GM12878 (cell line): ENCODE measurements around the gene FKBP6. TPM values are rescaled to one million over a fixed set of nuclear protein-coding genes. Genes with fewer than 3 reads are reported as not detected.
A peak's percentile ranks its signal among the peaks of the same experiment; 100 is the strongest.
"Not testable (repeated sequence)": the region's sequence is repeated elsewhere in the genome, so short reads cannot be mapped to it uniquely, and the experiment has no call there.

Source experiments
- ATAC-seq: fragments of 200-7000 bp; cut with Tn5 transposase; 3 replicates; pipeline ENCODE4 v1.9.1; 2020; ENCODE audit warnings: mild to moderate bottlenecking, moderate library complexity
- BruUV-seq: library from RNA; stranded (reverse); fragments of 400-500 nt; replicated peaks from 2 replicates; lab custom pipeline; 2021; lab: Mats Ljungman, UMichigan
- CTCF ChIA-PET: fragments of 300-600 bp; sonication (Branson Sonifier 250); formaldehyde crosslinking; extraction: SDS; loops from one replicate; lab custom pipeline; 2021; ENCODE audit warnings: inconsistent platforms; lab: Yijun Ruan, JAX
- POLR2A ChIA-PET: fragments of 350-600 bp; formaldehyde crosslinking; extraction: SDS; loops from one replicate; lab custom pipeline; 2021; ENCODE audit warnings: inconsistent platforms; lab: Charles Lee
- RAD21 ChIA-PET: fragments of 300-600 bp; sonication (Branson Sonifier 250); formaldehyde crosslinking; loops from one replicate; lab custom pipeline; 2023; ENCODE audit warnings: antibody characterized with exemption; ENCODE audit not compliant: unreplicated experiment; lab: Charles Lee
- SMC1A ChIA-PET: fragments of 300-600 bp; sonication (Branson Sonifier 250); formaldehyde crosslinking; loops from one replicate; lab custom pipeline; 2023; ENCODE audit not compliant: unreplicated experiment, uncharacterized antibody; lab: Charles Lee
- DNase-seq: peaks from one replicate; pipeline ENCODE4 v3.0.0-alpha.2; 2011; ENCODE audit warnings: low read depth, low spot score
- FAIRE-seq: peaks from 3 replicates; lab custom pipeline; 2011; peaks lifted over from hg19 to GRCh38; lab: Jason Lieb, UNC
- H2AFZ ChIP-seq: 2 replicates; pipeline ENCODE4 v1.6.0; 2011; ENCODE audit warnings: low read depth, low read length, control low read depth; ENCODE audit not compliant: control insufficient read depth
- H3K27ac ChIP-seq: 2 replicates; pipeline ENCODE4 v1.5.1; 2011; ENCODE audit warnings: control low read depth; ENCODE audit not compliant: control insufficient read depth, insufficient read depth
- H3K27me3 ChIP-seq, 2 experiments: replicated peaks in 1 of 2; 2 replicates each; pipeline versions ENCODE4 v1.6.0 to v1.6.1; 2011; ENCODE audit warnings: low read length in 1 of 2; ENCODE audit not compliant: control insufficient read depth in 2 of 2, insufficient read depth in 2 of 2
- H3K36me3 ChIP-seq, 2 experiments: 2 replicates each; pipeline ENCODE4 v1.5.1; 2011; ENCODE audit warnings: low read length in 1 of 2; ENCODE audit not compliant: control insufficient read depth in 2 of 2, insufficient read depth in 2 of 2
- H3K4me1 ChIP-seq: 2 replicates; pipeline ENCODE4 v1.6.1; 2011; ENCODE audit warnings: mild to moderate bottlenecking, low read length, moderate library complexity, mixed read lengths; ENCODE audit not compliant: control insufficient read depth, insufficient read depth
- H3K4me2 ChIP-seq: 2 replicates; pipeline ENCODE4 v1.6.0; 2011; ENCODE audit warnings: control low read depth; ENCODE audit not compliant: control insufficient read depth, insufficient read depth
- H3K4me3 ChIP-seq: fragments of 200-600 bp; sonication (generic); 2 replicates; pipeline ENCODE4 v1.5.1; 2016
- H3K79me2 ChIP-seq: 2 replicates; pipeline ENCODE4 v1.6.0; 2011; ENCODE audit warnings: low read length; ENCODE audit not compliant: control insufficient read depth, insufficient read depth
- H3K9ac ChIP-seq: 2 replicates; pipeline ENCODE4 v1.8.0; 2011; ENCODE audit warnings: low read length, control low read depth, mixed read lengths; ENCODE audit not compliant: control insufficient read depth, insufficient read depth
- H3K9me3 ChIP-seq: replicated peaks from 3 replicates; pipeline ENCODE4 v1.5.1; 2011; ENCODE audit warnings: mild to moderate bottlenecking, low read length; ENCODE audit not compliant: control insufficient read depth, insufficient read depth
- H4K20me1 ChIP-seq: 2 replicates; pipeline ENCODE4 v1.6.0; 2011; ENCODE audit not compliant: control insufficient read depth, insufficient read depth
- IKZF1 ChIP-seq: fragments of 450-650 bp; conservative IDR thresholded peaks from 2 replicates; pipeline ENCODE4 v1.6.1; 2017; ENCODE audit warnings: antibody characterized with exemption, mild to moderate bottlenecking
- NRF1 ChIP-seq: conservative IDR thresholded peaks from 2 replicates; pipeline ENCODE4 v1.6.1; 2011; ENCODE audit warnings: mild to moderate bottlenecking, low read depth, low read length, improper control_type of control experiment
- WGBS: methylation state at CpG from one replicate; pipeline ENCODE4 v1.1.6; 2016; ENCODE audit warnings: low lambda C conversion rate; ENCODE audit not compliant: insufficient replicate concordance, insufficient coverage; ENCODE audit errors: missing lambda C conversion rate; 5-methylcytosine and 5-hydroxymethylcytosine counted together
- in situ Hi-C: fragments of 300-500 bp; cut with MboI; formaldehyde crosslinking; loops from 9 replicates; pipeline ENCODE4 v1.14.3; 2018; ENCODE audit warnings: mixed read lengths
- intact Hi-C: fragments of 100-400 bp; cut with micrococcal nuclease; formaldehyde crosslinking; loops from one replicate; pipeline ENCODE4 v1.14.2; 2022; ENCODE audit not compliant: unreplicated experiment
- polyA plus RNA-seq, 11 experiments: library from polyadenylated mRNA; depleted of rRNA in 4 of 11; unstranded in 6 of 11; stranded (reverse) in 5 of 11; fragments of >200 nt; fragmentation: Nextera tagmentation in 4 of 11; fragmentation: Illumina TruSeq in 1 of 11; extraction: Ambion mirVana in 4 of 11; extraction: Trizol in 1 of 11; gene quantifications; 1 replicate in 1 of 11; 2 replicates in 10 of 11; pipeline versions ENCODE4 v1.2.1 to v1.2.3, GENCODE V29; 2011 to 2016; ENCODE audit warnings: inconsistent platforms in 2 of 11, missing spikeins in 2 of 11, low read depth in 1 of 11
- small RNA-seq: library from RNA; depleted of rRNA; stranded (forward); fragments of <200 nt; gene quantifications from one replicate; pipeline ENCODE3, GENCODE V24; 2014
- total RNA-seq, 4 experiments: library from RNA; depleted of rRNA in 3 of 4; stranded (reverse); fragments of >200 nt in 3 of 4; fragmentation: Illumina TruSeq in 1 of 4; extraction: Trizol in 1 of 4; gene quantifications; 2 replicates each; pipeline versions ENCODE4 v1.2.1 to v1.2.3, GENCODE V29; 2013 to 2021

FKBP6 gene
- total and polyA plus RNA-seq, 10 of the 15 experiments (the other 5 are each of a cell fraction or from before 2014, with no cell fraction given): not detected

GRCh38 chr7:73399185-73400050 is 71.5 kb downstream of the FKBP6 start:
- H3K9me3 ChIP-seq, H3K27ac ChIP-seq, POLR2A ChIA-PET, in situ Hi-C loops, H3K9ac ChIP-seq, RAD21 ChIA-PET, H4K20me1 ChIP-seq, H3K4me1 ChIP-seq, CTCF ChIA-PET, FAIRE-seq, intact Hi-C loops, BruUV-seq, H3K79me2 ChIP-seq, H3K4me2 ChIP-seq, H3K27me3 ChIP-seq, H3K4me3 ChIP-seq, SMC1A ChIA-PET, H3K36me3 ChIP-seq: not testable (repeated sequence)
- WGBS: 73% methylated on average over 19 of the region's 19 CpGs
- DNase-seq (peak; percentile 39), ATAC-seq (peak; percentile 89)
- H2AFZ ChIP-seq: peak overlapping the region; percentile 86
- TF ChIP-seq NRF1: peak; percentile 53
- TF ChIP-seq IKZF1: peak; percentile 74

GRCh38 chr7:73404860-73405259 is 76.9 kb downstream of the FKBP6 start:
- H3K9ac ChIP-seq, H3K27me3 ChIP-seq, BruUV-seq, intact Hi-C loops, FAIRE-seq, H3K36me3 ChIP-seq, DNase-seq, H2AFZ ChIP-seq, RAD21 ChIA-PET, H3K27ac ChIP-seq, H4K20me1 ChIP-seq, POLR2A ChIA-PET, H3K4me3 ChIP-seq, ATAC-seq, in situ Hi-C loops, H3K4me2 ChIP-seq, SMC1A ChIA-PET, H3K4me1 ChIP-seq, H3K79me2 ChIP-seq, H3K9me3 ChIP-seq, CTCF ChIA-PET: not testable (repeated sequence)
- WGBS: 57% methylated on average over 3 of the region's 3 CpGs

Small RNA genes within 50 kb of the gene (small RNA-seq; reads per million reads assigned to genes)
- not detected for gene RF00019
- not detected for gene RNU6-1080P

Other genes with a start within 250 kb of the FKBP6 start
- gene SPDYE9, start 242.1 kb upstream of the FKBP6 start, total RNA-seq (2014; rRNA removed): not detected in 2 replicates
- gene SPDYE9, start 242.1 kb upstream of the FKBP6 start, total RNA-seq (2014; rRNA removed; fragmentation: Illumina TruSeq; extraction: Trizol): not detected in 2 replicates
- gene SPDYE9, start 242.1 kb upstream of the FKBP6 start, total RNA-seq (2021): not detected in 2 replicates
- not detected in 2 replicates for gene SPDYE9, start 242.1 kb upstream of the FKBP6 start, polyA plus RNA-seq (2011; rRNA removed)
- not detected in 2 replicates for gene SPDYE9, start 242.1 kb upstream of the FKBP6 start, polyA plus RNA-seq (2014; fragmentation: Illumina TruSeq; extraction: Trizol)
- gene SPDYE9, start 242.1 kb upstream of the FKBP6 start, polyA plus RNA-seq (2014; fragmentation: Nextera tagmentation; extraction: Ambion mirVana): under 1 TPM; 0.09 to 0.61 TPM
- 0.04 TPM in 1 of 2 replicates, not detected in the other for gene SPDYE9, start 242.1 kb upstream of the FKBP6 start, polyA plus RNA-seq (2014; rRNA removed)
- 1 to 10 TPM; 1.7 to 1.8 TPM for gene SPDYE9, start 242.1 kb upstream of the FKBP6 start, polyA plus RNA-seq (2016; fragmentation: Nextera tagmentation; extraction: Ambion mirVana)
- 43.5 and 61.0 TPM in 2 replicates for gene NSUN5, start 19.3 kb upstream of the FKBP6 start, total RNA-seq (2014; rRNA removed)
- 17.0 and 17.2 TPM in 2 replicates for gene NSUN5, start 19.3 kb upstream of the FKBP6 start, total RNA-seq (2014; rRNA removed; fragmentation: Illumina TruSeq; extraction: Trizol)
- gene NSUN5, start 19.3 kb upstream of the FKBP6 start, total RNA-seq (2021): 54.3 and 57.3 TPM in 2 replicates
- gene NSUN5, start 19.3 kb upstream of the FKBP6 start, polyA plus RNA-seq (2011; rRNA removed): 10.4 and 28.5 TPM in 2 replicates
- gene NSUN5, start 19.3 kb upstream of the FKBP6 start, polyA plus RNA-seq (2014; fragmentation: Illumina TruSeq; extraction: Trizol): 9.1 and 16.4 TPM in 2 replicates
- 1 to 10 TPM; 2.0 to 9.2 TPM for gene NSUN5, start 19.3 kb upstream of the FKBP6 start, polyA plus RNA-seq (2014; fragmentation: Nextera tagmentation; extraction: Ambion mirVana)
- gene NSUN5, start 19.3 kb upstream of the FKBP6 start, polyA plus RNA-seq (2014; rRNA removed): 48.0 and 59.8 TPM in 2 replicates
- gene NSUN5, start 19.3 kb upstream of the FKBP6 start, polyA plus RNA-seq (2016; fragmentation: Nextera tagmentation; extraction: Ambion mirVana): 10 to 100 TPM; 61.8 to 63.4 TPM
- not detected in 2 replicates for gene TRIM50, start 79 bp upstream of the FKBP6 start, total RNA-seq (2014; rRNA removed)
- not detected in 2 replicates for gene TRIM50, start 79 bp upstream of the FKBP6 start, total RNA-seq (2014; rRNA removed; fragmentation: Illumina TruSeq; extraction: Trizol)
- gene TRIM50, start 79 bp upstream of the FKBP6 start, total RNA-seq (2021): not detected in 2 replicates
- gene TRIM50, start 79 bp upstream of the FKBP6 start, polyA plus RNA-seq (2011; rRNA removed): not detected in 2 replicates
- not detected in 2 replicates for gene TRIM50, start 79 bp upstream of the FKBP6 start, polyA plus RNA-seq (2014; fragmentation: Illumina TruSeq; extraction: Trizol)
- not detected for gene TRIM50, start 79 bp upstream of the FKBP6 start, polyA plus RNA-seq (2014; fragmentation: Nextera tagmentation; extraction: Ambion mirVana)
- gene TRIM50, start 79 bp upstream of the FKBP6 start, polyA plus RNA-seq (2014; rRNA removed): not detected in 2 replicates
- gene TRIM50, start 79 bp upstream of the FKBP6 start, polyA plus RNA-seq (2016; fragmentation: Nextera tagmentation; extraction: Ambion mirVana): not detected
- gene FZD9, start 105.6 kb downstream of the FKBP6 start, total RNA-seq (2014; rRNA removed): 0.05 TPM in 1 of 2 replicates, not detected in the other
- not detected in 2 replicates for gene FZD9, start 105.6 kb downstream of the FKBP6 start, total RNA-seq (2014; rRNA removed; fragmentation: Illumina TruSeq; extraction: Trizol)
- gene FZD9, start 105.6 kb downstream of the FKBP6 start, total RNA-seq (2021): not detected in 2 replicates
- gene FZD9, start 105.6 kb downstream of the FKBP6 start, polyA plus RNA-seq (2011; rRNA removed): not detected in 2 replicates
- 0.03 TPM in 1 of 2 replicates, not detected in the other for gene FZD9, start 105.6 kb downstream of the FKBP6 start, polyA plus RNA-seq (2014; fragmentation: Illumina TruSeq; extraction: Trizol)
- gene FZD9, start 105.6 kb downstream of the FKBP6 start, polyA plus RNA-seq (2014; fragmentation: Nextera tagmentation; extraction: Ambion mirVana): not detected
- gene FZD9, start 105.6 kb downstream of the FKBP6 start, polyA plus RNA-seq (2014; rRNA removed): 0.05 TPM in 1 of 2 replicates, not detected in the other
- gene FZD9, start 105.6 kb downstream of the FKBP6 start, polyA plus RNA-seq (2016; fragmentation: Nextera tagmentation; extraction: Ambion mirVana): not detected
- gene BAZ1B, start 194.1 kb downstream of the FKBP6 start, total RNA-seq (2014; rRNA removed): 50.3 and 50.4 TPM in 2 replicates
- gene BAZ1B, start 194.1 kb downstream of the FKBP6 start, total RNA-seq (2014; rRNA removed; fragmentation: Illumina TruSeq; extraction: Trizol): 77.0 and 77.4 TPM in 2 replicates
- 64.5 and 68.2 TPM in 2 replicates for gene BAZ1B, start 194.1 kb downstream of the FKBP6 start, total RNA-seq (2021)
- 33.8 and 39.6 TPM in 2 replicates for gene BAZ1B, start 194.1 kb downstream of the FKBP6 start, polyA plus RNA-seq (2011; rRNA removed)
- 73.8 and 82.0 TPM in 2 replicates for gene BAZ1B, start 194.1 kb downstream of the FKBP6 start, polyA plus RNA-seq (2014; fragmentation: Illumina TruSeq; extraction: Trizol)
- gene BAZ1B, start 194.1 kb downstream of the FKBP6 start, polyA plus RNA-seq (2014; fragmentation: Nextera tagmentation; extraction: Ambion mirVana): 10 to 100 TPM; 14.0 to 20.3 TPM
- gene BAZ1B, start 194.1 kb downstream of the FKBP6 start, polyA plus RNA-seq (2014; rRNA removed): 38.6 and 39.1 TPM in 2 replicates
- 10 to 100 TPM; 19.4 to 31.9 TPM for gene BAZ1B, start 194.1 kb downstream of the FKBP6 start, polyA plus RNA-seq (2016; fragmentation: Nextera tagmentation; extraction: Ambion mirVana)
- gene BCL7B, start 229.5 kb downstream of the FKBP6 start, total RNA-seq (2014; rRNA removed): 20.7 and 24.2 TPM in 2 replicates
- gene BCL7B, start 229.5 kb downstream of the FKBP6 start, total RNA-seq (2014; rRNA removed; fragmentation: Illumina TruSeq; extraction: Trizol): 22.7 and 23.0 TPM in 2 replicates
- 49.4 and 60.9 TPM in 2 replicates for gene BCL7B, start 229.5 kb downstream of the FKBP6 start, total RNA-seq (2021)
- gene BCL7B, start 229.5 kb downstream of the FKBP6 start, polyA plus RNA-seq (2011; rRNA removed): 39.3 and 54.1 TPM in 2 replicates
- 31.6 and 46.3 TPM in 2 replicates for gene BCL7B, start 229.5 kb downstream of the FKBP6 start, polyA plus RNA-seq (2014; fragmentation: Illumina TruSeq; extraction: Trizol)
- 10 to 100 TPM; 10.9 to 21.2 TPM for gene BCL7B, start 229.5 kb downstream of the FKBP6 start, polyA plus RNA-seq (2014; fragmentation: Nextera tagmentation; extraction: Ambion mirVana)
- gene BCL7B, start 229.5 kb downstream of the FKBP6 start, polyA plus RNA-seq (2014; rRNA removed): 61.3 and 66.0 TPM in 2 replicates
- 10 to 100 TPM; 61.7 to 61.8 TPM for gene BCL7B, start 229.5 kb downstream of the FKBP6 start, polyA plus RNA-seq (2016; fragmentation: Nextera tagmentation; extraction: Ambion mirVana)